CD4-positive, CD25-positive, alpha-beta regulatory T cell (primary cell): Measurements from ENCODE around the gene TRIB2. TPM values are rescaled to one million over a fixed set of nuclear protein-coding genes. Genes with fewer than 3 reads are reported as not detected.

Experiments
- ATAC-seq, 2 donors: fragments of 150-1000 bp; cut with Tn5 transposase; one replicate each; pipeline ENCODE4 v1.10.0; 2021; ENCODE audit warnings: low read depth in 2 of 2, moderate number of reproducible peaks in 2 of 2, moderate library complexity in 1 of 2
- DNase-seq, 3 donors: peaks; one replicate each; pipeline versions ENCODE4 v3.0.0 to v3.0.0-alpha.2; 2012 to 2022; ENCODE audit warnings: mixed read lengths in 1 of 3
- H3K27ac ChIP-seq: one replicate; pipeline ENCODE4 v1.7.0; 2013; ENCODE audit warnings: mild to moderate bottlenecking, low read length; ENCODE audit not compliant: insufficient read depth, poor library complexity, severe bottlenecking
- H3K27me3 ChIP-seq: one replicate; pipeline ENCODE4 v1.7.0; 2013; ENCODE audit warnings: low read length; ENCODE audit not compliant: control insufficient read depth, insufficient read depth
- H3K36me3 ChIP-seq: one replicate; pipeline ENCODE4 v1.7.0; 2013; ENCODE audit warnings: mild to moderate bottlenecking, low read length, moderate library complexity; ENCODE audit not compliant: control insufficient read depth, insufficient read depth
- H3K4me1 ChIP-seq: 2 replicates; pipeline ENCODE4 v1.7.0; 2013; ENCODE audit warnings: mild to moderate bottlenecking, low read length; ENCODE audit not compliant: insufficient read depth, control insufficient read depth, poor library complexity, severe bottlenecking
- H3K4me3 ChIP-seq: one replicate; pipeline ENCODE4 v1.7.0; 2013; ENCODE audit warnings: low read depth, mild to moderate bottlenecking, low read length, moderate library complexity
- H3K9me3 ChIP-seq, 2 experiments: 1 replicate in 1 of 2; 2 replicates in 1 of 2; pipeline ENCODE4 v1.7.0; 2013; ENCODE audit warnings: low read length in 2 of 2, mild to moderate bottlenecking in 1 of 2, moderate library complexity in 1 of 2; ENCODE audit not compliant: control insufficient read depth in 2 of 2
- H3K27ac Mint-ChIP-seq, 3 donors: one replicate each; pipeline ENCODE4 v1.8.0; 2020 to 2022; ENCODE audit warnings: mild to moderate bottlenecking in 3 of 3, mixed read lengths in 3 of 3, moderate library complexity in 2 of 3
- H3K27me3 Mint-ChIP-seq: one replicate; pipeline ENCODE4 v1.8.0; 2022; ENCODE audit warnings: mild to moderate bottlenecking, mixed read lengths
- H3K36me3 Mint-ChIP-seq: one replicate; pipeline ENCODE4 v1.8.0; 2020; ENCODE audit warnings: mixed read lengths
- H3K4me1 Mint-ChIP-seq, 4 donors: one replicate each; pipeline ENCODE4 v1.8.0; 2020 to 2022; ENCODE audit warnings: mixed read lengths in 4 of 4, mild to moderate bottlenecking in 1 of 4
- H3K4me3 Mint-ChIP-seq, 4 donors: one replicate each; pipeline ENCODE4 v1.8.0; 2020 to 2022; ENCODE audit warnings: mild to moderate bottlenecking in 4 of 4, mixed read lengths in 4 of 4, moderate library complexity in 3 of 4
- H3K9me3 Mint-ChIP-seq, 7 donors: one replicate each; pipeline ENCODE4 v1.8.0; 2020 to 2022; ENCODE audit warnings: mixed read lengths in 7 of 7, mild to moderate bottlenecking in 3 of 7, moderate library complexity in 2 of 7
- polyA plus RNA-seq, 4 donors: library from polyadenylated mRNA; unstranded; fragments of 300-500 nt; fragmentation: Illumina TruSeq; gene quantifications; one replicate each; pipeline ENCODE4 v1.2.3, GENCODE V29; 2021
- total RNA-seq: library from RNA; stranded (reverse); gene quantifications from one replicate; pipeline ENCODE4 v1.2.3, GENCODE V29; 2022

Gene TRIB2
- total RNA-seq (180 TPM), polyA plus RNA-seq (100 to 1,000 TPM in 3 of 4 donors, 10 to 100 TPM in 1; 87.6 to 131 (median 109) TPM)

DNA sequence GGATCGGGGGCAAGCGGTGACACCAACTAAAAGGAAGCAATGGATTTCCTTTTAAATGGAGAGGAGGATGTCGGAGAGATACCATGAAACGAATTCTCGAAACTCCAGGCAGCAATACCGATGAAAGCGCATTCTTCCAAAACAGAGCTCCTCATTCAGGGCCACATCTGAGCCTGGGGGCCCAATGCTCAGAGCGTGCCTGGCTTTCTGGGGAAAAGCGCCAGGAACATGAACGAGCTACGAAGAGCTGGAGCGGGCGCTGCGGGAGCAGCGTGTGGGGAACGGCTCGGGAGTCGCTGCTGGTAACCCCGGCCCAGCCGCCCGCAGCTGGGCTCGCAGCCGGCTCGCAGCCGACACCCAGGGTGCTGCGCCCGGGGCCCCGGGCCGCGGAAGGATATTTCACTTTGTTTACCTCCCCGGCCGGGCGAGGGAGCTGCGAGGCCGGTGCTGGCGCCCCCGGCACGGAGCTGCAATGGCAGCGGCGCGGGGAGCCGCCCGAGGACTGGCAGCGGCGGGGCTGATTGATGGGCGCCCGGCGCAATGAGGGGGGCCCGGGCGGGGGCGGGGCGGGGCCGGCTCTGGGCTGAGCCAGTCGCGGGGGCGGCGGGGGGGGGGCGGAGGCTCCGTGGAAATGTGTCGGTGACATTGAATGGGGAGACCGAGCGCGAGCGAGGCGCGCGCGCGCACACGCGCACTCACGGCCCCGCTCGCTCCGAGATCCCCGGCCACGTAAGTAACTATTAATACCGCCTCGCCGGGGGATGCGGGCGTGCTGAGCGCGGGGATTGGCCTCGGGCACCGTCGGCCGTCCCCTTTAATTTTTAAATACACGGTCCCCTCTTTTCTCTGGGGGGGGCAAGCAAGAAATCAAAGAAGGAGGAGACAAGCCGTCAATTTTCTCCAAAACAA, at the start of gene TRIB2:
TSS of gene TRIB2 (plus strand) at position 655 of the 909 bp plus-strand sequence. CDS start 1,372 bp downstream, outside the sequence.
- H3K27me3 Mint-ChIP-seq: peaks cover 5% of the 10 kb centered on the region

GRCh38 chr2:12669036-12669435, 47.7 kb upstream of the TRIB2 start:
- Histone ChIP-seq H3K4me3 (no peak overlapping the region), H3K27me3 (no peaks in the 10 kb centered on the region), H3K4me1 (no peaks in the 10 kb centered on the region), H3K36me3 (no peaks in the 10 kb centered on the region), H3K9me3 (peaks cover 9 to 17% of the 10 kb centered on the region in 2 experiments), H3K27ac (no peak overlapping the region)
- H3K4me3 Mint-ChIP-seq: no peak overlapping the region
- peaks cover 3% of the 10 kb centered on the region for H3K36me3 Mint-ChIP-seq
- peaks cover 0 to 5% (median 0%) of the 10 kb centered on the region in 4 donors for H3K4me1 Mint-ChIP-seq
- ATAC-seq (no peak), DNase-seq (no peak)
- H3K9me3 Mint-ChIP-seq: peaks cover 3 to 8% (median 4%) of the 10 kb centered on the region in 7 donors
- H3K27ac Mint-ChIP-seq: no peak overlapping the region
- peaks cover 6% of the 10 kb centered on the region for H3K27me3 Mint-ChIP-seq

More for the DNA sequence above, at the start of gene TRIB2:
- Histone ChIP-seq H3K4me3 (peak within 1 kb of the TSS; percentile 98), H3K4me1 (peaks cover 28% of the 10 kb centered on the region), H3K27me3 (no peaks in the 10 kb centered on the region), H3K36me3 (no peaks in the 10 kb centered on the region), H3K27ac (peak within 1 kb of the TSS; percentile 86), H3K9me3 (no peaks in the 10 kb centered on the region)
- peak within 1 kb of the TSS; percentile 89 to 100 (median 98) for H3K27ac Mint-ChIP-seq
- H3K4me3 Mint-ChIP-seq: peak within 1 kb of the TSS; percentile 97 to 100 (median 100)
- DNase-seq (peak; percentile 88 to 94 (median 89)), ATAC-seq (peak; percentile 81 to 82)
- H3K9me3 Mint-ChIP-seq: peaks cover 0 to 3% (median 0%) of the 10 kb centered on the region in 7 donors
- peaks cover 7 to 61% (median 43%) of the 10 kb centered on the region in 4 donors for H3K4me1 Mint-ChIP-seq
- H3K36me3 Mint-ChIP-seq: peaks cover 4% of the 10 kb centered on the region

DNA sequence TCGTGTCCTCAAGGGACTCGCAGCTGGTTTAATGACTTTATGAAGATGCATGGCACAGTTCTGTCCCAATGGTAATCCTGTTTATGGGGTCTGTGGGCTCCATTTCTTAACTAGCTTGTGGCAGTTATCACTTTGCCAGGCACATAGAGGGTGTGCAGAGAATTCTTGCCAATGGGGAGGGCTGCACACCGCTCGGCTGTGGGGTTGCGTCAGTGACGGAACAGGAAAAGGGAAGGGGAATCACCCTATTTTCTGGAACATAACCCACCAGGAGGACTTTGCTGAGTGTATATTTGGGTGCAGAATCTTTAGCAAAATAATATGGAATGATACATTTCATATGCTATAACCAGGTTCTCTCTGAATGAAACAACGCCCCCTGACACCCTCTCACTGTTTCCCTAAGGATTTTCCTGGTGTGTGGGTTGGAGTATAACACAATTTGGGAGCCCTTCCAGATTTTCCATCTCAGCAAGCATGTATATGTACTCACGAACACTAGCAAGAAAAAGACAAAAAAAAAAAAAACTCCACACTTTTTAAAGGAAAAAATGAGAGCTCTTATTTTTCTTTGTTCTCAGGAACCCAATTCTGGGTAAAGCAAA, 43.9 kb upstream of the TRIB2 start:
- Mint-ChIP-seq H3K9me3 (peaks cover 0 to 3% (median 0%) of the 10 kb centered on the region in 7 donors), H3K4me1 (peaks cover 7 to 9% (median 9%) of the 10 kb centered on the region in 4 donors), H3K36me3 (peaks cover 3% of the 10 kb centered on the region), H3K27me3 (no peaks in the 10 kb centered on the region), H3K27ac (no peak overlapping the region), H3K4me3 (no peak overlapping the region)
- Histone ChIP-seq H3K4me1 (no peaks in the 10 kb centered on the region), H3K27me3 (no peaks in the 10 kb centered on the region), H3K9me3 (no peaks in the 10 kb centered on the region), H3K4me3 (no peak overlapping the region), H3K36me3 (no peaks in the 10 kb centered on the region), H3K27ac (no peak overlapping the region)
- ATAC-seq (no peak), DNase-seq (no peak)

DNA sequence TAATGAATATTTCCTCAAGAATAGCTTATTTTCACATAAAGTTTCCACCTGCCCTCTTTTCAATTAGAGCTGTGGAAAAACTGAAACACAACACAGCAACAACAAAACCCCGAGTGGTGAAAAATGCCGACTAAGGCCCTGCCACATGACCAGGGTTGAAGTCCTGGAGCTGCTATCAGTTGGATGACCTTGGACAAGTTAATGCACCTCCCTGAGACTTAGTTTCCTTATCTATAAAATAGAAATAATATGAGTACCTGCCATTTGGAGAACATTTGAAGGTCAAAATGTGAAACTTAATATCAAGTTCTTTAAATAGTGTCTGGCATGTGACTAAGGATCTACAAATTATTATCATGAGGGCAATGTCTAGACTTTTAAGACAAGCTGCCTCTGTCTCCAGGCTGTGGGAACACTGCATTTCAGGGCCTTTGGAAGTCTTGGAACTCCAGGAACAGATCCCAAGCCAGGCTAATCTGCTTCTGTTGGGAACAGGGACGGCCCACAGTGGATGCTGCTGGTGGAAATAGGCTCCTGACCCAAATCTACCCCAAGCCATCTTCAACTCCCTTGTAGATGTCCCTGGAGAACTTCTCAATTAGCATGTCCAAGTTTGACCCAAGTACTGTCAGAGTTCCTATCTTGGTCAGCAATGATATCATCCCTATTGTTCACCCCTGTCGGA, 42.0 kb upstream of the TRIB2 start:
- H3K27ac Mint-ChIP-seq: peak overlapping the region in 1 of 3 donors; percentile 51
- peaks cover 2% of the 10 kb centered on the region for H3K36me3 Mint-ChIP-seq
- ATAC-seq: no peak

GRCh38 chr2:12675352-12675795, 41.4 kb upstream of the TRIB2 start:
- H3K27me3 ChIP-seq: no peaks in the 10 kb centered on the region
- peaks cover 3% of the 10 kb centered on the region for H3K36me3 Mint-ChIP-seq
- no peak overlapping the region for H3K4me3 Mint-ChIP-seq
- peaks cover 9 to 14% (median 10%) of the 10 kb centered on the region in 4 donors for H3K4me1 Mint-ChIP-seq
- no peak overlapping the region for H3K27ac ChIP-seq
- no peaks in the 10 kb centered on the region for H3K4me1 ChIP-seq
- H3K27ac Mint-ChIP-seq: peak overlapping the region in 1 of 3 donors; percentile 51
- ATAC-seq (no peak), DNase-seq (no peak)
- no peaks in the 10 kb centered on the region for H3K36me3 ChIP-seq
- H3K9me3 Mint-ChIP-seq: peaks cover 0 to 5% (median 0%) of the 10 kb centered on the region in 7 donors
- H3K27me3 Mint-ChIP-seq: no peaks in the 10 kb centered on the region
- no peaks in the 10 kb centered on the region for H3K9me3 ChIP-seq
- H3K4me3 ChIP-seq: no peak overlapping the region

More for the DNA sequence above, 42.0 kb upstream of the TRIB2 start:
- Histone ChIP-seq H3K9me3 (no peaks in the 10 kb centered on the region), H3K4me1 (no peaks in the 10 kb centered on the region), H3K4me3 (no peak overlapping the region), H3K27me3 (no peaks in the 10 kb centered on the region), H3K27ac (no peak overlapping the region), H3K36me3 (no peaks in the 10 kb centered on the region)
- Mint-ChIP-seq H3K4me3 (no peak overlapping the region), H3K4me1 (peaks cover 9 to 14% (median 10%) of the 10 kb centered on the region in 4 donors), H3K27me3 (no peaks in the 10 kb centered on the region), H3K9me3 (peaks cover 0 to 2% (median under 1%) of the 10 kb centered on the region in 7 donors)
- DNase-seq: no peak

DNA sequence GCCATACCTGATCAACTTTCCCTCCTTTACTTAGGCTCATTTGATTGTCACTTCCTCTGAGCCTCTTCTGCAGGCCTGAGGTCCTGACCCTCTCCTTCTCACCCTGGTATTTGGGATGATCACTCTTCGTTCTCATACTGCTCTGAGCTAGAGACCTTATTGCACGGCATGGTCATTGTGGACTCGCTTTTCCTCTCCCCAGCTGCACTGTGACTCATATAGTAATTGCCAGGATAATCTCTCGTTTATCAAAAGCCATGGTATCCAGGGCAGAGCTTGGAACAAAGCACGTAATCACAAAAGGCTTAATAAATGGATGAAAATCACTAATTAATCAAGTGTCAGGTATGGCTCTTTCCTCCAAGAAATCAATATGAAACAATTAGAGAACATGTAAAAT, 40.9 kb upstream of the TRIB2 start:
- Histone ChIP-seq H3K27me3 (no peaks in the 10 kb centered on the region), H3K27ac (no peak overlapping the region), H3K9me3 (no peaks in the 10 kb centered on the region), H3K36me3 (no peaks in the 10 kb centered on the region), H3K4me1 (no peaks in the 10 kb centered on the region), H3K4me3 (no peak overlapping the region)
- H3K36me3 Mint-ChIP-seq: peaks cover 3% of the 10 kb centered on the region
- H3K27ac Mint-ChIP-seq: peak overlapping the region in 2 of 3 donors; percentile 40 to 51
- no peaks in the 10 kb centered on the region for H3K27me3 Mint-ChIP-seq
- peaks cover 0 to 5% (median 0%) of the 10 kb centered on the region in 7 donors for H3K9me3 Mint-ChIP-seq
- H3K4me3 Mint-ChIP-seq: no peak overlapping the region
- H3K4me1 Mint-ChIP-seq: peaks cover 5 to 14% (median 10%) of the 10 kb centered on the region in 4 donors
- no peak for ATAC-seq
- DNase-seq: no peak

GRCh38 chr2:12676771-12677170, 40.0 kb upstream of the TRIB2 start:
- Histone ChIP-seq H3K36me3 (no peaks in the 10 kb centered on the region), H3K9me3 (no peaks in the 10 kb centered on the region), H3K27ac (no peak overlapping the region), H3K27me3 (no peaks in the 10 kb centered on the region), H3K4me1 (no peaks in the 10 kb centered on the region), H3K4me3 (no peak overlapping the region)
- peaks cover 0 to 5% (median 0%) of the 10 kb centered on the region in 7 donors for H3K9me3 Mint-ChIP-seq
- H3K4me1 Mint-ChIP-seq: peaks cover 5 to 14% (median 10%) of the 10 kb centered on the region in 4 donors
- H3K27ac Mint-ChIP-seq: no peak overlapping the region
- no peak overlapping the region for H3K4me3 Mint-ChIP-seq
- DNase-seq (no peak), ATAC-seq (no peak)
- no peaks in the 10 kb centered on the region for H3K27me3 Mint-ChIP-seq
- peaks cover 3% of the 10 kb centered on the region for H3K36me3 Mint-ChIP-seq
